Lower leg skin (tissue), 4 donors: Measurements from ENCODE around the gene KRTAP10-3. TPM values are rescaled to one million over a fixed set of nuclear protein-coding genes. Genes with fewer than 3 reads are reported as not detected.
"Not testable (repeated sequence)": the region's sequence is repeated elsewhere in the genome, so short reads cannot be mapped to it uniquely, and the experiment has no call there.

Experiments used
- DNase-seq, 2 donors: peaks; one replicate each; pipeline ENCODE4 v3.0.0-alpha.2; 2019; ENCODE audit warnings: low spot score in 2 of 2
- H3K4me3 ChIP-seq: fragments of 200-600 bp; sonication (generic); 2 replicates; pipeline ENCODE4 v1.5.1; 2017; ENCODE audit warnings: mild to moderate bottlenecking, low read depth; ENCODE audit not compliant: poor library complexity, severe bottlenecking
- CTCF ChIP-seq, 3 donors: fragments of 450-650 bp; IDR thresholded peaks; one replicate each; pipeline ENCODE4 v1.5.1; 2016; ENCODE audit warnings: antibody characterized with exemption in 3 of 3, mild to moderate bottlenecking in 3 of 3, moderate library complexity in 2 of 3
- POLR2A ChIP-seq, 2 donors: fragments of 450-650 bp; IDR thresholded peaks; one replicate each; pipeline ENCODE4 v1.6.1; 2016 to 2017; ENCODE audit warnings: antibody characterized with exemption in 2 of 2, mild to moderate bottlenecking in 1 of 2, moderate library complexity in 1 of 2
- WGBS, 2 donors: methylation state at CpG; one replicate each; pipeline ENCODE4 v1.1.5; 2018; 5-methylcytosine and 5-hydroxymethylcytosine counted together
- intact Hi-C: fragments of 100-400 bp; cut with DNase I; formaldehyde crosslinking; loops from one replicate; pipeline ENCODE4 v1.15.0; 2023; ENCODE audit warnings: low total_unique reads
- total RNA-seq, 4 donors: library from RNA; depleted of rRNA; stranded (reverse); fragments of >200 nt; gene quantifications; one replicate each; pipeline ENCODE4 v1.1.0, GENCODE V29; 2016

Gene KRTAP10-3
- total RNA-seq, 4 donors from 2014 or later = 4.8 TPM; not detected in 3

GRCh38 chr21:44582055-44582454, 23.5 kb upstream of the KRTAP10-3 start:
- no peak overlapping the region for H3K4me3 ChIP-seq
- DNase-seq = peak in 1 of 2 donors; percentile 70
- TF ChIP-seq POLR2A (IDR thresholded peaks at IDR 0.05) (no peak), CTCF (IDR thresholded peaks at IDR 0.05) (no peak)
- 70 to 75% methylated on average over 15 of the region's 15 CpGs for WGBS, 2 donors
- intact Hi-C loops = no loop called here

- no peak for DNase-seq
- H3K4me3 ChIP-seq = no peak overlapping the region
- WGBS, 2 donors = 88 to 89% methylated on average over 3 of the region's 3 CpGs
- TF ChIP-seq CTCF (IDR thresholded peaks at IDR 0.05) = no peak
- TF ChIP-seq POLR2A (IDR thresholded peaks at IDR 0.05) = no peak
- intact Hi-C loops = no loop called here
Measured at GRCh38 chr21:44581158-44581557, 22.6 kb upstream of the KRTAP10-3 start.

- intact Hi-C loops, H3K4me3 ChIP-seq: not testable (repeated sequence)
- DNase-seq = peak in 1 of 2 donors; percentile 79
- 50 to 60% methylated on average over 19 of the region's 19 CpGs for WGBS, 2 donors
Measured at GRCh38 chr21:44580231-44580821, 21.7 kb upstream of the KRTAP10-3 start, which contains the start of gene KRTAP10-5. Gene KRTAP10-5 (minus strand): TSS chr21:44580604. CDS start chr21:44580578, 26 bp downstream.

- intact Hi-C loops = no loop called here
- 64 to 66% methylated on average over 7 of the region's 7 CpGs for WGBS, 2 donors
- TF ChIP-seq CTCF (IDR thresholded peaks at IDR 0.05) (no peak), POLR2A (IDR thresholded peaks at IDR 0.05) (no peak)
- DNase-seq = peak in 1 of 2 donors; percentile 48
- no peak overlapping the region for H3K4me3 ChIP-seq
Measured at GRCh38 chr21:44579833-44580144, 21.2 kb upstream of the KRTAP10-3 start.

- TF ChIP-seq POLR2A (IDR thresholded peaks at IDR 0.05) (no peak), CTCF (IDR thresholded peaks at IDR 0.05) (no peak)
- WGBS, 2 donors = 80 to 84% methylated on average over 15 to 17 of the region's 22 CpGs
- H3K4me3 ChIP-seq = no peak overlapping the region
- DNase-seq = peak in 1 of 2 donors; percentile 65
- intact Hi-C loops = no loop called here
Measured at GRCh38 chr21:44579056-44579832, 20.6 kb upstream of the KRTAP10-3 start.

GRCh38 chr21:44578371-44579055, 19.9 kb upstream of the KRTAP10-3 start:
- intact Hi-C loops = no loop called here
- TF ChIP-seq CTCF (IDR thresholded peaks at IDR 0.05) = no peak
- TF ChIP-seq POLR2A (IDR thresholded peaks at IDR 0.05) = no peak
- WGBS, 2 donors = 89 to 94% methylated on average over 14 of the region's 17 CpGs
- H3K4me3 ChIP-seq = no peak overlapping the region
- DNase-seq = peak in 1 of 2 donors; percentile 71
